A549 treated with Hydrocortisone at 1 μM for 4 hours (cell line): ENCODE data around the gene FBN1. TPM values are rescaled to one million over a fixed set of nuclear protein-coding genes. Genes with fewer than 3 reads are reported as not detected.

Experiments used
- total RNA-seq: library from RNA; stranded (reverse); fragments of 200-300 nt; extraction: Qiagen RNA extraction; gene quantifications from 5 replicates; pipeline ENCODE4 v1.2.3, GENCODE V29; 2022

The FBN1 gene
- 5.6 to 8.7 TPM (median 6.7 TPM) in 5 replicates for total RNA-seq

GRCh38 chr15:48645558-48646330, at the start of gene FBN1:
TSS of gene FBN1 (minus strand) at chr15:48645709. CDS start at chr15:48644769, 940 bp downstream.

Other genes starting within 250 kb of the FBN1 start
- gene CEP152, start 165.4 kb upstream of the FBN1 start, total RNA-seq, result 2.5 to 7.8 TPM (median 3.9 TPM) in 5 replicates
- 101 to 158 TPM (median 106 TPM) in 5 replicates for gene EID1, start 232.4 kb upstream of the FBN1 start, total RNA-seq